ENCODE measurements around the gene PSMB9.
"Not testable (repeated sequence)": the region's sequence is repeated elsewhere in the genome, so short reads cannot be mapped to it uniquely, and the experiment has no call there.

PSMB9 gene

DNA sequence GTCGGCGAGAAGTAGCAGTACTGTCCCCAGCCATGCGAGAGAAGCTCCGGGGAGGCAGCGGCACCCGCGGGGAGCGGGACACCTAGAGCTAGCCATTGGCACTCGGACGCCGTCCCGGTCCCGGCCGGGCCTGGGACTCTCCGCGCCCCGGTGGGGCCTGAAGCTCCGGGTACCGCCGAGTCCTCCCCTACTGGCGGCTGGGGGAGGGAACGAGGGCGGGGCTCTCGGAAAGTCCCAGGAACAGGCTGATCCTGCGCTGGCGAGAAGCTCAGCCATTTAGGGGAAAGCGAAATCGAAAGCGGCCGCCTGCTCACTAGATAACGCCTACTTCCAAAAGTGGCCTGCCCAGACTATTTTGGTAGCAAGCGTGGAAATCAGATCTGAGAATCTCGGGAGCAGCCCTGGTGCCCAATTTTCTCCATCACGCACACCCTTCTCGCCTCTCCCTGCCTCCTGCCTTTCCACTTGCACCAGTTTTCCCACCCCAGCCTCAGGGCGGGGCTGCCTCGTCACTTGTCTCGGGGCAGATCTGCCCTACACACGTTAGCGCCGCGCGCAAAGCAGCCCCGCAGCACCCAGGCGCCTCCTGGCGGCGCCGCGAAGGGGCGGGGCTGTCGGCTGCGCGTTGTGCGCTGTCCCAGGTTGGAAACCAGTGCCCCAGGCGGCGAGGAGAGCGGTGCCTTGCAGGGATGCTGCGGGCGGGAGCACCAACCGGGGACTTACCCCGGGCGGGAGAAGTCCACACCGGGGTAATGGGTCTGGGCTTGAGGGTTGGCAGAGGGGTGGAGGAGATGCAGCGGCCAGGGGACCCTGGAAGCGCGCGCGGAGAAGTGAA lies at the start of gene PSMB9, which contains the start of gene TAP1:
TSS of gene PSMB9 (plus strand) at position 652 of the 835 bp plus-strand sequence. CDS start at position 690, 38 bp downstream.
TSS of gene TAP1 (minus strand) at position 164 of the 835 bp plus-strand sequence. CDS start at position 96, 68 bp downstream.
- Histone ChIP-seq H3K9me3 (ENCODE audit: control insufficient read depth in 1 of 2, low read length in 2 of 2) (no peaks in the 10 kb centered on the region), H3K4me3 (ENCODE audit: low read depth in 1 of 2, low read length in 2 of 2) (peak within 1 kb of the TSS; percentile 89 to 95), H3K36me3 (ENCODE audit: control insufficient read depth in 1 of 2, insufficient read depth in 2 of 2, low read length in 2 of 2) (peaks cover 31 to 33% of the 10 kb centered on the region in 2 donors), H3K27me3 (ENCODE audit: low read depth, low read length) (no peaks in the 10 kb centered on the region), H3K27ac (ENCODE audit: low read length) (peak within 1 kb of the TSS; percentile 96), H3K4me1 (ENCODE audit: control insufficient read depth in 1 of 2, insufficient read depth in 2 of 2, low read length in 2 of 2) (peaks cover 14 to 26% of the 10 kb centered on the region in 2 donors)

GRCh38 chr6:32805404-32805803 lies 48.6 kb upstream of the PSMB9 start:
- H3K9me3 ChIP-seq (ENCODE audit: control insufficient read depth in 1 of 2, low read length in 2 of 2); H3K4me3 ChIP-seq (ENCODE audit: low read depth in 1 of 2, low read length in 2 of 2); H3K27ac ChIP-seq (ENCODE audit: low read length); H3K27me3 ChIP-seq (ENCODE audit: low read depth, low read length); H3K36me3 ChIP-seq (ENCODE audit: control insufficient read depth in 1 of 2, insufficient read depth in 2 of 2, low read length in 2 of 2); H3K4me1 ChIP-seq (ENCODE audit: control insufficient read depth in 1 of 2, insufficient read depth in 2 of 2, low read length in 2 of 2): not testable (repeated sequence)

DNA sequence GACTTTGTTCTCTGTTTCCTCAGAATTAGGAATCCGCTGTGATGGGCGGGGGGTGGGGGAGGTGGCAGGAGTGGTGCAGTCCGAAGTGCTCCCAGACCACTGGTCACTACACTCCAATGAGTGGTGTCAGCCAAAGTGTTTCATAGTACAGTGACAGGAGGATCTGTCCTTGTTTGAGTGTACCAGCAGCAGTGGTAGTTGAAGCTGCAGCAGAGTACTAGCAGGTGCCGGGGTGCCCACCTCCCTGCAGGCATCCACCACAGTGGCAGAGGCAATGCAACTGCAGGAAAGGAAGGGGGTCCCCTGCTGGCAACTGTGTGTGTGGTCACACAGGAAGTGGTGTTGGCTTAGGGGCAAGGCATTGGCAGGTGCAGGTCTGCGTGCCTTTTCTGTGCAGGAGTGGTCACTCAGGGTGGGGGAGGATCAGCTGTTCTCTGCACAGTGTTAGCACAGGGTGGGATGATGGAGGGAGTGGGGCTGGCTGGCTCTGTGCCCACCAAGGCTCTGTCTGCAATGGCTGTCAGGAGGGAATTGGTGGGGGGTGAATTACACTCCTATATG lies 46.9 kb upstream of the PSMB9 start:
- no peaks in the 10 kb centered on the region for H3K36me3 ChIP-seq (ENCODE audit: control insufficient read depth in 1 of 2, insufficient read depth in 2 of 2, low read length in 2 of 2)
- no peaks in the 10 kb centered on the region for H3K27me3 ChIP-seq (ENCODE audit: low read depth, low read length)
- H3K4me1 ChIP-seq (ENCODE audit: control insufficient read depth in 1 of 2, insufficient read depth in 2 of 2, low read length in 2 of 2) = no peaks in the 10 kb centered on the region
- no peak overlapping the region for H3K4me3 ChIP-seq (ENCODE audit: low read depth in 1 of 2, low read length in 2 of 2)
- no peaks in the 10 kb centered on the region for H3K9me3 ChIP-seq (ENCODE audit: control insufficient read depth in 1 of 2, low read length in 2 of 2)
- no peak overlapping the region for H3K27ac ChIP-seq (ENCODE audit: low read length)

GRCh38 chr6:32809171-32809570 lies 44.8 kb upstream of the PSMB9 start:
- Histone ChIP-seq H3K4me3 (ENCODE audit: low read depth in 1 of 2, low read length in 2 of 2) (no peak overlapping the region), H3K4me1 (ENCODE audit: control insufficient read depth in 1 of 2, insufficient read depth in 2 of 2, low read length in 2 of 2) (no peaks in the 10 kb centered on the region), H3K36me3 (ENCODE audit: control insufficient read depth in 1 of 2, insufficient read depth in 2 of 2, low read length in 2 of 2) (no peaks in the 10 kb centered on the region), H3K27ac (ENCODE audit: low read length) (no peak overlapping the region), H3K9me3 (ENCODE audit: control insufficient read depth in 1 of 2, low read length in 2 of 2) (no peaks in the 10 kb centered on the region), H3K27me3 (ENCODE audit: low read depth, low read length) (no peaks in the 10 kb centered on the region)

- Histone ChIP-seq H3K36me3 (ENCODE audit: control insufficient read depth in 1 of 2, insufficient read depth in 2 of 2, low read length in 2 of 2) (no peaks in the 10 kb centered on the region), H3K27ac (ENCODE audit: low read length) (no peak overlapping the region), H3K4me3 (ENCODE audit: low read depth in 1 of 2, low read length in 2 of 2) (no peak overlapping the region), H3K9me3 (ENCODE audit: control insufficient read depth in 1 of 2, low read length in 2 of 2) (no peaks in the 10 kb centered on the region), H3K27me3 (ENCODE audit: low read depth, low read length) (no peaks in the 10 kb centered on the region), H3K4me1 (ENCODE audit: control insufficient read depth in 1 of 2, insufficient read depth in 2 of 2, low read length in 2 of 2) (no peaks in the 10 kb centered on the region)
Measured at GRCh38 chr6:32814145-32814544, 39.8 kb upstream of the PSMB9 start.

- no peaks in the 10 kb centered on the region for H3K27me3 ChIP-seq (ENCODE audit: low read depth, low read length)
- H3K27ac ChIP-seq (ENCODE audit: low read length) = no peak overlapping the region
- H3K4me3 ChIP-seq (ENCODE audit: low read depth in 1 of 2, low read length in 2 of 2) = no peak overlapping the region
- no peaks in the 10 kb centered on the region for H3K36me3 ChIP-seq (ENCODE audit: control insufficient read depth in 1 of 2, insufficient read depth in 2 of 2, low read length in 2 of 2)
- H3K9me3 ChIP-seq (ENCODE audit: control insufficient read depth in 1 of 2, low read length in 2 of 2) = no peaks in the 10 kb centered on the region
- H3K4me1 ChIP-seq (ENCODE audit: control insufficient read depth in 1 of 2, insufficient read depth in 2 of 2, low read length in 2 of 2) = no peaks in the 10 kb centered on the region
Measured at GRCh38 chr6:32815115-32815514, 38.9 kb upstream of the PSMB9 start.

DNA sequence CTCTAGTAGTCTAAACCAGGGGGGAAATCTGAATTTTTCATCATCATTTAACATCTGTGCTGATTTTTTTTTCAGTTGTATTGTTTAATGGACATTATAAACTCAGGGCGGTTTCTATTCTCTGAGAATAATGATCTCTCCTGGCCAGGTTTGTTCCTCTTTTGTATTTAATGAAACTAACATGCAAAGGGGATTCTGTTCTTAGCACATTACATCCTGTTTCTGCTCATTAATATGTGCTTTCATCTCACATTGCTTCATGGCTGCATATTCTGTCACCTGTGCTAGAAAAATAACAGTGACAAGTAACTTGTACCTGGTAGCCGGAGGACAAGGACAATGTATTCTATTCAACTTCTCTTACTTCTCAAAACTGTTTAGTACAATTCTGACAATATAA lies 38.0 kb upstream of the PSMB9 start:
- no peaks in the 10 kb centered on the region for H3K36me3 ChIP-seq (ENCODE audit: control insufficient read depth in 1 of 2, insufficient read depth in 2 of 2, low read length in 2 of 2)
- H3K4me3 ChIP-seq (ENCODE audit: low read depth in 1 of 2, low read length in 2 of 2) = no peak overlapping the region
- H3K27me3 ChIP-seq (ENCODE audit: low read depth, low read length) = no peaks in the 10 kb centered on the region
- no peaks in the 10 kb centered on the region for H3K4me1 ChIP-seq (ENCODE audit: control insufficient read depth in 1 of 2, insufficient read depth in 2 of 2, low read length in 2 of 2)
- no peak overlapping the region for H3K27ac ChIP-seq (ENCODE audit: low read length)
- no peaks in the 10 kb centered on the region for H3K9me3 ChIP-seq (ENCODE audit: control insufficient read depth in 1 of 2, low read length in 2 of 2)

DNA sequence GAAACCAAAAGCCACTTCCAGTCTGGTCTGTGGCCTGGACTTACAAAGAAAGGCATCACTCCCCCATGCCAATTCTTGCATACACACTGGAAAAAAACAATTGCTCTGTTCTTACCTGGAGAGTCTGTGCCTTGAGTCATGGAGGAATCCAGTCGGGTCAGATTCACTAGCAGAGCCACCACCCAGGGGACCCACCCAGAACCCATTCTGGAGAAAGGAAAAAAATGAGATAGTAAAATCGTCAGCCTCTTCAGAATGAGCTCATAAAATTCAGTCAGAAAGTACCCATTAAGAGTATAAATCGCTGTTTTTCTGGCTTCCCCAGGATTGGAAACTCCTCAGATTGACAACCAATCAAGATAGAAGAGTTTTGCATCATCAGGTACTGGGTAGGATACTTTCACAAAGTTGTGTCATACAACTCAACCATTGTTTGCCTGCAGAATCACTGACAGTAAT lies 37.2 kb upstream of the PSMB9 start, which contains the start of gene HLA-DOB:
TSS of gene HLA-DOB (minus strand) at position 257 of the 459 bp plus-strand sequence. CDS start at position 206, 51 bp downstream.
- H3K4me3 ChIP-seq (ENCODE audit: low read depth in 1 of 2, low read length in 2 of 2) = peak within 1 kb of the TSS in 1 of 2 donors; percentile 37
- H3K9me3 ChIP-seq (ENCODE audit: control insufficient read depth in 1 of 2, low read length in 2 of 2) = no peaks in the 10 kb centered on the region
- no peak within 1 kb of the TSS for H3K27ac ChIP-seq (ENCODE audit: low read length)
- no peaks in the 10 kb centered on the region for H3K27me3 ChIP-seq (ENCODE audit: low read depth, low read length)
- no peaks in the 10 kb centered on the region for H3K4me1 ChIP-seq (ENCODE audit: control insufficient read depth in 1 of 2, insufficient read depth in 2 of 2, low read length in 2 of 2)
- H3K36me3 ChIP-seq (ENCODE audit: control insufficient read depth in 1 of 2, insufficient read depth in 2 of 2, low read length in 2 of 2) = no peaks in the 10 kb centered on the region

DNA sequence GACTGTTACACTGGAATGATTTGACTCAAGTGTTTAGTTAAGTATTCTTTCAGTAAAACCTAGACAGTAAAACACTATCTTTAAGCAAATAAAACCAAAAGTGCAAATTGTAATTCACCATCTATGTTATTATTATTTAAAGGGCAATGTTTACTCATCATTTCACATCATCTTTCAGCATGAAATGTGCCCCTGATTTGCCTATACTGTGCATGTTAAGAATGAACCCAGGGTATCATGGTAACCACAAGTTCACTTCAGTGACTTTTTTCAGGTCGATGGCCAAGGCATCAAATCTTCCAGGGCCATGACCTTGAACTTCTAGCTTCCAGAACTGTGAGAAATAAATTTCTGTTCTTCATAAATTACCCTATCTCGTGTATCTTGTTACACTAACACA lies 35.1 kb upstream of the PSMB9 start:
- H3K4me3 ChIP-seq (ENCODE audit: low read depth in 1 of 2, low read length in 2 of 2) = no peak overlapping the region
- no peak overlapping the region for H3K27ac ChIP-seq (ENCODE audit: low read length)
- no peaks in the 10 kb centered on the region for H3K36me3 ChIP-seq (ENCODE audit: control insufficient read depth in 1 of 2, insufficient read depth in 2 of 2, low read length in 2 of 2)
- no peaks in the 10 kb centered on the region for H3K9me3 ChIP-seq (ENCODE audit: control insufficient read depth in 1 of 2, low read length in 2 of 2)
- no peaks in the 10 kb centered on the region for H3K27me3 ChIP-seq (ENCODE audit: low read depth, low read length)
- no peaks in the 10 kb centered on the region for H3K4me1 ChIP-seq (ENCODE audit: control insufficient read depth in 1 of 2, insufficient read depth in 2 of 2, low read length in 2 of 2)

- no peaks in the 10 kb centered on the region for H3K9me3 ChIP-seq (ENCODE audit: control insufficient read depth in 1 of 2, low read length in 2 of 2)
- H3K27me3 ChIP-seq (ENCODE audit: low read depth, low read length) = no peaks in the 10 kb centered on the region
- H3K36me3 ChIP-seq (ENCODE audit: control insufficient read depth in 1 of 2, insufficient read depth in 2 of 2, low read length in 2 of 2) = no peaks in the 10 kb centered on the region
- no peak overlapping the region for H3K27ac ChIP-seq (ENCODE audit: low read length)
- no peaks in the 10 kb centered on the region for H3K4me1 ChIP-seq (ENCODE audit: control insufficient read depth in 1 of 2, insufficient read depth in 2 of 2, low read length in 2 of 2)
- no peak overlapping the region for H3K4me3 ChIP-seq (ENCODE audit: low read depth in 1 of 2, low read length in 2 of 2)
Measured at GRCh38 chr6:32819729-32820128, 34.3 kb upstream of the PSMB9 start.

GRCh38 chr6:32825966-32826365 lies 28.0 kb upstream of the PSMB9 start:
- Histone ChIP-seq H3K36me3 (ENCODE audit: control insufficient read depth in 1 of 2, insufficient read depth in 2 of 2, low read length in 2 of 2) (peaks cover 24 to 36% of the 10 kb centered on the region in 2 donors), H3K4me3 (ENCODE audit: low read depth in 1 of 2, low read length in 2 of 2) (no peak overlapping the region), H3K27ac (ENCODE audit: low read length) (no peak overlapping the region), H3K4me1 (ENCODE audit: control insufficient read depth in 1 of 2, insufficient read depth in 2 of 2, low read length in 2 of 2) (no peaks in the 10 kb centered on the region), H3K9me3 (ENCODE audit: control insufficient read depth in 1 of 2, low read length in 2 of 2) (no peaks in the 10 kb centered on the region), H3K27me3 (ENCODE audit: low read depth, low read length) (no peaks in the 10 kb centered on the region)
